NT2/D1 (cell line): ENCODE data around the gene TAS2R7.

Experiments used
- SUZ12 ChIP-seq: IDR thresholded peaks from 2 replicates; pipeline ENCODE4 v1.6.1; 2011; ENCODE audit not compliant: insufficient read length, insufficient read depth; ENCODE audit errors: extremely low read depth
- YY1 ChIP-seq: IDR thresholded peaks from 2 replicates; pipeline ENCODE4 v1.6.1; 2011; ENCODE audit not compliant: insufficient read length, insufficient read depth
- ZNF274 ChIP-seq: IDR thresholded peaks from 2 replicates; pipeline ENCODE4 v1.6.1; 2011; ENCODE audit warnings: mild to moderate bottlenecking, low read depth, low read length

GRCh38 chr12:10838461-10838860, 36.0 kb upstream of the TAS2R7 start:
- TF ChIP-seq YY1: no peak
- TF ChIP-seq ZNF274: no peak
- TF ChIP-seq SUZ12: no peak
